Activated CD8-positive, alpha-beta memory T cell treated with anti-CD3 and anti-CD28 coated beads, Interleukin-2, amount 50 U/mL, for 1 hour (primary cell): ENCODE results near the gene THBS1.

Experiments used
- DNase-seq: peaks from one replicate; pipeline ENCODE4 v3.0.0-alpha.2; 2020; ENCODE audit errors: extremely low read depth

Gene THBS1

DNA sequence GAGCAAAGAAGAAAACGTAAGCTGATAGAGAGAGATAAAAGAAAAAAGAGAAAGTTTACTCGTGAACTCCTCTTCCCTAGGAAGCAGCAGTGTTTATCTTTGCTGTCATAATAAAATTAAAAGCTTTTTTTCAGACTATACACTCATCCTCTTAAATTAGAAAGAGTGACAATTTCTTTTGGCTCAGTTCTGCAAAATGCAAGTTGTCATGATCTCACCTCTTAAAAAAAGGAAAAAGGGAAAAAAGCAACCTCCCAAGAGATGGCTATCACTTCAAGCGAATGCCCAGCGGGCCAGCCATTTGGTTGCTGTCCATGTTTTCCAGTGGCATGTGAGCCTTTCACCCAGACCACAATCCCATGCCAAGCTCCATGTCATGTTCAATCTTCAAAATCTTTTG lies 7.0 kb upstream of the THBS1 start:
- no peak for DNase-seq

DNA sequence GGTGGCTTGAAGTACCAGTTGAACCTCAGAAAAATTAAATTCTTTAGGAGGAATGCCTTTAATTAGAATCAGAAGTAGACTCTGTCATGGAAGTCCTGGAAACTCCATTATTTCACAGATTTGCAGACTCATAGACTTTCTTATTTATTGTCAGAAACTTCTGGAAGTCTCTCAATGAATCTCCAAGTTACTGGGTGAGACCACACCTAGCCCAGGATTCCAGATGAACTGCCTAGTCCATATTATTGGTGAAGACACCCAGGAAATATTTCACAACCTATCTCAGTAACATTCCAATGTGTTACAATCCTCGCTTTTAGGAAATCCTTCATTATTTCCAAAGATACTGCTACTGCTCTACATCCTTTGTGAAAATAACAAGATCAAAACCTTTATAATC lies 6.5 kb upstream of the THBS1 start:
- DNase-seq = no peak

DNA sequence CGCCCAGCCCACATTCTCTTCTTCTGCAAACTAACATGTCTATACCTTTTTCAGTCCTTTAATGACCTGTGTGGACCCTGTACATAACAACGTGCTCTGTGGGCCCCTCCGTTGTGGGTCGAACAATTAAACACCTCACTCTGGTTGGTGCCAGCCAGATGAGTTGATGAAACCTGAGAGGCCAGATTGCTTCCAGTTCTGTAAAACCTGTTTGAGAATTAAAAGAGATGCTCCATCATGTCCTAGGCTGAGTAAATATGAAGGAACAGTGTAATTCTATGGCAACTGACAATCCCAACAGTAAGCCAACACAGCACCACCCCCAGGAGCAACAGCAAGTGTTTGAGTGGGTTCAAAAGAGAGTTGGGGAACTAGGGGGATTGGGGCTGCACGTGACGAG lies 5.7 kb upstream of the THBS1 start:
- DNase-seq = no peak

DNA sequence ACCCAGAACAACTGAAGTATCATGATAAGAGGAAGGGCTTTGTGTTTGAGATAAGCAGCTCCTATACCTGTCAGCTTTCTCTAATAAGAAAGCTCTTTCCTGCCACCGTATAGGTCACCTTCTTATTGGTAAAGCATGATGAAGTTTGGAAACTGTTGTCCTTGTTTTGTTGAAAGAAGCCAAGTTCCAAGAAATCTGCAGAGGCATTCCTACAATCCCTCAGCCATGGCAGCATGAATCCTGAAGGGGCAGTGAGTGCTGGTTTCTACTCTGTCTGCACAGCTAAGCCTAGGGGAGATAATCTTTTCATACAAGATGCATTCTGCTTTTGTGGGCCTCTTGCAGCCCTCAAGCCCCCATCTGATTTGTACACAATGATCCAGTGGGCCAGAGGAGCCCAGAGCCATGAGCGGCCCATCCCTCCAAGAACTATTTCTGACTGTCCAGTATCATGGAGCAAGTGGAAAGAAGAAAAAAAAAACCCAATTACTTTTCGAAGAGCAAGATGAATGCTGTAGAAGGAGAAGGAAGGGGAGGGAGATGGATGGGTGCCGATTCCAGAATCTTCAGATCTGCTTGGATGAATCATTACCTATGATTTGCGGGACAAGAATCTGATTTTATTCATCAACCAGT lies 1.9 kb upstream of the THBS1 start:
- DNase-seq = no peak

DNA sequence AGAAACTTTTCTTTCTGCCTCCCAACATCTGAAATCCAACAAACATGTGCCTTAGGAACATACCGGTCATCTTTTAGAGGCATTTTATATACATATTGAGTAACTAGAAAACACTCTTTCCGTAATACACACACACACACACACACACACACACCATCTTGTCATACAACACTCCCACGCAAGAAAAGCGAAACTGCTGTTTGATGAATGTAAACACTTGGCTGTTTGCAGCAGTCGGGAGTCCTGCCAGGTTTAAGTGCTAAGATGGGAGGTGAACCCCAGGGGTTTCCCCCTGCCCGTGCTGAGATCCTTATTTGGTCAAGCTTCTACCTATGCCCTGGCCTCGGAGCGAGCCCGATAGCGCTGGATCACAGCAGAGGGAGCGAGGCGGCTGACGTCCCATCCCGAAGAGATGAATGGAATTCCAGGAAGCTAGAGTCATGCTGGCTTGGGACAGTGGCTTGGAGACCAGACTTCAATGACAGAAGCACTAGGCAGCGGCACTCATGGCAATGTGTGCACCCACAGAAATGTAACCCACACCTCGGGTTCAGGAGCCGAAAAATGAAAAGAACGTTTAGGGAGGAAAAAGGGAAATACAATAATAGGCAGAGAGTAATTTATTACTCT lies 1.3 kb upstream of the THBS1 start:
- no peak for DNase-seq

DNA sequence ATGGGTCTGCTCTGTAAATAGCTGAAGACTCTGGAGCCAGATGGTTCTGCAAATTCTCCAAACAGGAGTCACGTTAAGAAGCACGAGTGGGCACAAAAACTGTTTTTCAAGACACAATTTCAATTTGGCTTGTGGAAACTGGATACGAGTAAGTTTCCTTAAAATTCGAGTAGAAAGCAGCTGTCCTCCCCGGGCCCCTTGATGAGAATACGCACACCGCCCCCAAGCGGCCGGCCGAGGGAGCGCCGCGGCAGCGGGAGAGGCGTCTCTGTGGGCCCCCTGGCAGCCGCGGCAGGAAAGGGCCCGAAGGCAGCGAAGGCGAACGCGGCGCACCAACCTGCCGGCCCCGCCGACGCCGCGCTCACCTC lies 778 bp upstream of the THBS1 start:
- DNase-seq = peak; percentile 26

DNA sequence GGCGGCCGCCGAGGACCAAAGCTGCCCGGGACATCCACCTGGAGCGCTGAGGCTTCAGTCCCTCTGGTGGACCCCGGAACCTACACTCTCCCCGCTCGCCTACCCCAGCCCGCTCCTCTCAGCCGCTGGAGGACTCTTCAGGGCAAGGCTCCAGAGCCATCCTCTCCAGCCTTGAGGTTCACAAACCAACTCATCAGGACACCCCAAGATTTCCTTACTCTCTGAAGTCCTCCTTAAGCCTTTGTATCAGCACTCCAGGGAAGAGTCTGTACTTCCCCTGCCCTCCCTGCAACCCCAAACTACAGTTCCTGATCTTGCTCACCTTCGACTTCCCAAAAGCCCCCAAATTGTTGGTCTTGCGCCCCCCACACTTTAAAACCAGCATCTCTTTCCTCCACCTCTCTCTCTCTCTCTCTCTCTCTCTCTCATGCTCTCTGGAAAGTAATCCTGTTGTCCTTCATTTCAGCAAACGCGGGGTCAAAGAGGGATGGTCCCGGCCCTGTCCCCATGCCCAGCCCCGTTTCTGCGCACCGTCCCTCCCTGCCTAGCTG lies 438 bp downstream of the THBS1 start:
- no peak for DNase-seq

DNA sequence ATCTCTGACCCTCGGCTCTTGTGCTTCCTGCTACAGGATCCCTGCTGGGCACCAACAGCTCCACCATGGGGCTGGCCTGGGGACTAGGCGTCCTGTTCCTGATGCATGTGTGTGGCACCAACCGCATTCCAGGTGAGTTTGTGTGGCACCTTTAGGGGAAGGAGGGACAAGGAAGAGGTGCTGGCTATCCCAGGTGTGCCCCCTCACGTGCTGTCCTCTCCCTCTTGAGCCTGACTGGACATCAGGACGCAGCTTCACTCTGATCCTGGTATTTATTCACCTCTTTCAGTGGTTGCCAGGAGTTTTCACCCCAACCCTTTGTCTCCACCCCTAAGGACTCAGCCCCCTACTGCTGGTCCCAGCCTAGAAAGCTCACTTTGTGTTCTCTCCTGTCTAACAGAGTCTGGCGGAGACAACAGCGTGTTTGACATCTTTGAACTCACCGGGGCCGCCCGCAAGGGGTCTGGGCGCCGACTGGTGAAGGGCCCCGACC lies 960 bp downstream of the THBS1 start:
- DNase-seq = no peak

DNA sequence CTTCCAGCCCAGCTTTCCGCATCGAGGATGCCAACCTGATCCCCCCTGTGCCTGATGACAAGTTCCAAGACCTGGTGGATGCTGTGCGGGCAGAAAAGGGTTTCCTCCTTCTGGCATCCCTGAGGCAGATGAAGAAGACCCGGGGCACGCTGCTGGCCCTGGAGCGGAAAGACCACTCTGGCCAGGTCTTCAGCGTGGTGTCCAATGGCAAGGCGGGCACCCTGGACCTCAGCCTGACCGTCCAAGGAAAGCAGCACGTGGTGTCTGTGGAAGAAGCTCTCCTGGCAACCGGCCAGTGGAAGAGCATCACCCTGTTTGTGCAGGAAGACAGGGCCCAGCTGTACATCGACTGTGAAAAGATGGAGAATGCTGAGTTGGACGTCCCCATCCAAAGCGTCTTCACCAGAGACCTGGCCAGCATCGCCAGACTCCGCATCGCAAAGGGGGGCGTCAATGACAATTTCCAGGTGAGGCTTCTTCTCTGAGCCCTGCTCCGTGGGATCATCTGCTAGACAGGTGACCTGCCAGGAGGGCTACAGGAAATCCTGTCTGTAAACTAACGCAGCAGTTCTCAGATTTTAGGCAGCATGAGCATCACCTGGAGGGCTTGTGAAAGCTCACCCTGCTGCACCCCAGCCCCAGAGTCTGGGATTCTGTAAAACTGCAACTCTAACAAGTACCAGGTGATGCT lies 1.6 kb downstream of the THBS1 start:
- no peak for DNase-seq

DNA sequence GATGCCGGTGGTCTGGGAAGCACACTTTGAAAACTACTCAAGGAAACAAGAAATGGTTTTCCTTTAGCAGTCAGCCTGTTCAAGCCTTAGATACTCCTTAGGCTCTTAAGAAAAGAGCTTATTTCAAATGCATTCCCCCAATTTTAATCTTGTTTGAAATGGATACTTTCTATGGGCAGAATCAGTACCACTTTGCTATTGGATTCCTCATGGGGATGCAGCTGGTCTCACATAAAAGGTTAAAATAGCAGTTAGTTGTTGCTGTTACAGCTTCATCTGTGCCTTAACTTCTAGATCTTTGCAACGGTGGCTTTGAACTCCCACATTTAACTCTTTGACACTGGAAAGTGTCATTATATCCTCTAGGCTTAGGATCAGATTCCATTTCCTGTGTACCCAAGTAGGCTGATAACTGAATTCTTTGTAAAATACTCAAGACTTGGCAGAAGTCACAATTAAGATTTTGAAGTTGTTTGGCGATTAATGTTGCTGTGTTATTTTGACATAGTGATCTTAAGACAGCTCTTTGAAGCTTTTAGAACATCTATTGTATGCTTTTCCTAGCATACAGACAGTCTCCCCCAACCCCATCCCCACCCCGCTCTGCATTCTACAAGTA lies 2.2 kb downstream of the THBS1 start:
- no peak for DNase-seq

DNA sequence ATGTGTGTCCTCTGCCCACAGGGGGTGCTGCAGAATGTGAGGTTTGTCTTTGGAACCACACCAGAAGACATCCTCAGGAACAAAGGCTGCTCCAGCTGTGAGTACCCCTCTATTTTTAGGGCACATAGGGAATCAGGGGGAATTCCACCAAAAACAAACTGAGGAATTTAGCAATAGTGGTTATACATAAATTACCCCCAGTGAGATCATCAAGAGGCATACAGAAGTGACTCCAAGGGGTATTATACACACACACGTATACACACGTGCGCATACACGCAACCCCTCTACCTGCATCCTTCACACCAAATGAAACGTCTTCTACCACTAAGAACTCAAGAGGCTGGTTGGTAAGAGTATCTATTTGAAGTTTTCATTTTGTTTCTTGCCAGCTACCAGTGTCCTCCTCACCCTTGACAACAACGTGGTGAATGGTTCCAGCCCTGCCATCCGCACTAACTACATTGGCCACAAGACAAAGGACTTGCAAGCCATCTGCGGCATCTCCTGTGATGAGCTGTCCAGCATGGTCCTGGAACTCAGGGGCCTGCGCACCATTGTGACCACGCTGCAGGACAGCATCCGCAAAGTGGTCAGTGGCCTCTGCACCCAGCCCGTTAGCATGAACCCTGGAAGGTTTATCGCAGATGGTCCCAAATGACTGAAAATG lies 2.9 kb downstream of the THBS1 start:
- no peak for DNase-seq

DNA sequence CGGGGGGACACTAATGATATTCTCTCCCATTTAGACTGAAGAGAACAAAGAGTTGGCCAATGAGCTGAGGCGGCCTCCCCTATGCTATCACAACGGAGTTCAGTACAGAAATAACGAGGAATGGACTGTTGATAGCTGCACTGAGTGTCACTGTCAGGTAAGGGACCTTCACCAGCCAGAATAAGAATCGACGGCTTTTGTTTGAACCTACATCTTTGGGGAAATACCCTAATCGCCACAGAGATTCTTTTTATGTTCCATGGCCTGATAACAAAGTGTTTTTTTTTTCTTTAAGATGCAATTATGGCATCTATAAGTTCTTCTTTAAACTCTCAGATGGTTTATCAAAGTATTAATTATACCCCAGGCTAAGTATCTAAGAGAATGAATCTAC lies 3.4 kb downstream of the THBS1 start:
- DNase-seq = no peak

DNA sequence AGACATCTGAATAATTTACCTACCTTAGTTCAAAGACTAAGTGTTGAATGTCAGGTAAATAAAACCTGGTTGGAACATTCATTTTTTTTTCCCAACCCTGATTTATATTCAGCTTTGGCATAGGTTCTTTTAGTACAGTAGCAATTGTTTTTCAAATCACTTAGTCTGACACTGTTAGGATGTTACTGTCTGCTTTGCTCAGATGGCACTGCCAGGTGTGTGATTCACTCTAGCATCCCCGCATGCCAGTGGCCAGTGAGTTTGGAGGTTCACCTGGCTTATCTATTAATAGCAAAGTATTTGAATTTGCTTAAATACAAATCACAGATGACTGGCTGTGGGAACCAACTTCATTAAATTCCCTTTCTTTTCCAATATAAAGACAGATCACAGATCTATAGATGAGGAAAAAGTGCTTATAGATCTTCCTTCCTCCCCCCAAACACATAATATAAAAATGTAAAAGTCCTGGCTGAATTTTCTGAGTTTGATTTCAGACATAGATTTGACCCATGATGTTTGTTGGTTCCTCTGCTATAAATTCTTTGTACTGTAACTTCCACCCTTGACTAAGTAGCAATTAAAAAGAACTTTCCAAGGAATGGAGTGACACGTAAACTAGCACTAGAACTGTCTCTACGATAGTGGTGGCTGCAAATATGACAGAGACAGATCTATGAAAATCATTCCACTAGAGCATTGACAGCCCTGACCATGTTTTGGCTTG lies 3.9 kb downstream of the THBS1 start:
- no peak for DNase-seq

DNA sequence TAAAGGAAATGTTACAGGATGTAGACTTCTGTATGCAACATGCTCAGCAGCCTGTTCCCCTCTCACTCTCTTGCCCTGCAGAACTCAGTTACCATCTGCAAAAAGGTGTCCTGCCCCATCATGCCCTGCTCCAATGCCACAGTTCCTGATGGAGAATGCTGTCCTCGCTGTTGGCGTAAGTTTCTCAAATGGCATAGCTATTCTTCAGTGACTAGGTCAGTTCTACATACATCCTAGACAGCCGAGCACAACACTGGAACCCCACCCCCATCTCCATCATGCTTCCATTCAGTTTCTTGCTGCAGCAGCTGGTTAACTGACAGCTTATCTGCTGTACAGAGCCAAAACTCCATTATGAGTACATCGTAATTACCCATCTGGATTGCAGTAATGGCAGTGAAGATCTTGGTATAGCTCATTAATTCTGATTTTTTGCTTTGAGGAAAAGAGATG lies 4.5 kb downstream of the THBS1 start:
- DNase-seq = no peak

DNA sequence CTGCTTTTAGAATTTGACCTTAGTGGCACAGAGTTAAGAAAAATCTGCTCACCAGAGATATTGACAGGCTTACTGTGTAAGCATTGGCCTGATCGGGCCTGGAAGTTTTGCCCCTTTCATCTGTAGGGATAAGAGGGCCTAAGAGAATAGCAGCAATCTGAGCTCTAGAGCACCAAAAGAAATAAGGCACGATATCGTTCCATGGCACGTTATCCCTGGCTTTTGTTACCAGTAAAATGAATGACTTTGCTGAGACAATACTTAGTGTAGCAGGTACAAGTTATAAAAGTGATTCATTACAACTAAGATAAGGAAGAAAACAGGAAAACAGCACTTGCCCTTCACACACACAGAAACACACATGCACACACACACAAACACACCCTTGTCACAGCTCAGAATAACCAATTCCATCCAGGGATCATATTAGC lies 5.0 kb downstream of the THBS1 start:
- no peak for DNase-seq

DNA sequence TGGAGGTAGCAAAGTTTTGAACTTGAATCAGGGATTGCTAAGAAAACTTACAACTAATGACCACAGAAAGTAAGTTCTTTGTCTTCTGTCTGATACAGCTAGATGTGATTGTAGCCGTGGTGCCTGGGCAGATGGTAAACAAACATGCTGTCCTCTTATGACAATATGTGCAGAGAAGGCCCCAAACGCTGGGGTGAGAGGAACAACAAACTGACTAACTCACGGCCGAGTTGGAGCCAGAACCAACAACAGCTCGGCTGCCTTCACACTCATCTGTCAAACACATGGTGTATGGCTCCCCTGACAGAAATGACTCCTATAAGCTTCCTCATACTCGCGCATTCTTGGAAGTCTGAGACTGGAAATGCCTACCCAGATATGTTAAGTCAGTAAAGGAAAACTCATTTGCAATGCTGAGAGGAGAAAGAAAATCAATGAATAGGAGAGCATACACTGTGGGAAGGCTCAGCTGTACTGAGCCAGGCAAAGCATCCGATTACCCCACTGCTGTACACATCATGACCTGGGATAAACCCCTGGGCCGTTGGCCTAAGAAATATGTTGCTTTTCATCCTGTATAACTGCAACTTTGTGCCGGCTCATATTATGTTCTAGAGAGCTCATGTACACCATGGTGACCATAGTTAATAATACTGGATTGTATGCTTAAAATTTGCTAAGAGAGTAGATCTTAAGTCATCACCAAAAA lies 5.7 kb downstream of the THBS1 start:
- DNase-seq = no peak

DNA sequence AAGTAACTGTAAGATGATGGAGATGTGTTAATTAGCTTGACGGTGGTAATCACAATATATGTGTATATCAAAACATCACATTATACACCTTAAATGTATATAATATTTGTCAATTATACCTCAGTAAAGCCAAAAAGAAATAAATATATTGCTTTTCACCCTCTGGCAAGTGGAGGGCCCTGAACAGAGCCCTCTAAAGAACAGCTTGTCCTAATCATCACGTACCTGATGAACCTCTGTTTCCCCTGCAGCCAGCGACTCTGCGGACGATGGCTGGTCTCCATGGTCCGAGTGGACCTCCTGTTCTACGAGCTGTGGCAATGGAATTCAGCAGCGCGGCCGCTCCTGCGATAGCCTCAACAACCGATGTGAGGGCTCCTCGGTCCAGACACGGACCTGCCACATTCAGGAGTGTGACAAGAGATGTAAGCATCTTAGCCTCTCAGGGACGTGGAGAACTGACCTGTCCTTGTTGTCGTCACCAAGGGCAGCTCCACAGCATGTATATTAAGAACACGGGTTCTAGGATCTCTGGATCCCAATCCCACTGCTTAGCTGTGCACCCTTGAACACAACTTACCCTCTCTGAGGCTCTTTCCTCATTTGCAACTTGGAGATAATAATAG lies 6.3 kb downstream of the THBS1 start:
- no peak for DNase-seq

DNA sequence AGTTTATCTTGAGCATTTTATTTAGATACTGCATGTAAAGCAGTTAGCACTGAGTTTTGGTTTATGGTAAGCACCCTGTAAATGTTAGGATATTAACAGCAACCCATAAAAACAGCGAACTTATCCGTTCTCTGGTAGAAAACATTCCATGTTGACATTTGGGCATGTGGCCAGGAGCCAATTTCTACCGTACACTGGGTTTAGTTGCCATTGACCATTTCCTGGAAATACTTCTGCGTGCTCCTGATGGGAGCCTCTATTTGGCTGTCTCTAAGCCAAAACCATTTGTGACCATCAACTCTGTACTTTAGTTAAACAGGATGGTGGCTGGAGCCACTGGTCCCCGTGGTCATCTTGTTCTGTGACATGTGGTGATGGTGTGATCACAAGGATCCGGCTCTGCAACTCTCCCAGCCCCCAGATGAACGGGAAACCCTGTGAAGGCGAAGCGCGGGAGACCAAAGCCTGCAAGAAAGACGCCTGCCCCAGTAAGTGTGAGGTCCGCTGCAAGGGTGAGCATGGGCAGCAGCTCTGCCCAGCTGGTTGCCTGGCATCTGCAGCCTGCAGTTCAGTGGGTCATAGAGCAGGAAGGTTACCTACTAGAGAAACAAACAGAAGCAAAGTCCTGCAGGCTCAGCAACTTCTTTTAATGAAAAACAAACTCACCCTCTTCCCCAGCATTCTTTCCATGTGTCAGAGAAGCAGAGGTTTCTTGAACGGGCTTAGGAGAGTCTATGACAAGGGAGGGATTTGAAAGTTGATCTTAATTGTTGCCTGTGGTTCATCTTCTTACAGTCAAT lies 7.1 kb downstream of the THBS1 start:
- no peak for DNase-seq

DNA sequence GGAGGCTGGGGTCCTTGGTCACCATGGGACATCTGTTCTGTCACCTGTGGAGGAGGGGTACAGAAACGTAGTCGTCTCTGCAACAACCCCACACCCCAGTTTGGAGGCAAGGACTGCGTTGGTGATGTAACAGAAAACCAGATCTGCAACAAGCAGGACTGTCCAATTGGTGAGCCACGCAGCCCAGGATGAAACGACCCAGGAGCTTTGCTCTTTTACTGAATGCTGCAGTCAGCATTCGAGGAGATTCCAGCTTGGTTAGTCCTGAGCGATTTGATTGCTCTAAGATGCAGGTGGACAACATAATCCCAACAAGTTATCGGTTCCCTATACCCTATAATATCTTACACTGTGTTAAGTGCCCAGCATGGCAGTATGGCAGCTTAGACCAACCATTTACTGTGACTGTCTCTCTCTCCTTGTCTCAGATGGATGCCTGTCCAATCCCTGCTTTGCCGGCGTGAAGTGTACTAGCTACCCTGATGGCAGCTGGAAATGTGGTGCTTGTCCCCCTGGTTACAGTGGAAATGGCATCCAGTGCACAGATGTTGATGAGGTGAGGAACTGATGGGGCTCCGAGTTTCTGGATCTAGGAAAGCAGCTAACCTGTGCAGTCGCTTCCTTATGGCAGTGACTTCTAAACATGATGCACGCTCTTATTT lies 7.8 kb downstream of the THBS1 start:
- no peak for DNase-seq
